H1 (cell line): ENCODE results near the gene MLH3. TPM values are rescaled to one million over a fixed set of nuclear protein-coding genes. Genes with fewer than 3 reads are reported as not detected.

Experiments used
- BACH1 ChIP-seq: IDR thresholded peaks from 2 replicates; pipeline ENCODE4 v1.6.1; 2012; ENCODE audit warnings: low read length, improper control_type of control experiment
- CEBPB ChIP-seq: IDR thresholded peaks from 2 replicates; pipeline ENCODE4 v1.6.1; 2012; ENCODE audit warnings: low read depth, low read length
- EP300 ChIP-seq, 2 experiments: IDR thresholded peaks; 1 replicate in 1 of 2; 2 replicates in 1 of 2; pipeline ENCODE4 v1.6.1; 2011 to 2012; ENCODE audit warnings: low read depth in 2 of 2, low read length in 2 of 2, mild to moderate bottlenecking in 2 of 2, borderline replicate concordance in 1 of 2, inconsistent platforms in 1 of 2, moderate library complexity in 1 of 2
- KDM1A ChIP-seq: fragments of 200-600, 300-600 bp; sonication (generic); IDR thresholded peaks from 2 replicates; pipeline ENCODE4 v1.7.1; 2016; ENCODE audit warnings: mild to moderate bottlenecking, low read length, borderline replicate concordance
- MAFK ChIP-seq: IDR thresholded peaks from 2 replicates; pipeline ENCODE4 v1.6.1; 2012; ENCODE audit warnings: low read depth, mild to moderate bottlenecking, improper control_type of control experiment, low read length
- NANOG ChIP-seq: IDR thresholded peaks from 2 replicates; pipeline ENCODE4 v1.6.1; 2011; ENCODE audit warnings: low read length, low read depth, mild to moderate bottlenecking, inconsistent platforms; ENCODE audit not compliant: insufficient read depth, poor library complexity, severe bottlenecking
- polyA plus RNA-seq, 7 experiments: library from polyadenylated mRNA; depleted of rRNA in 3 of 7; stranded (reverse) in 5 of 7; unstranded in 2 of 7; fragments of >200 nt in 5 of 7; fragments of 200-250 nt in 2 of 7; gene quantifications; 1 replicate in 5 of 7; 2 replicates in 1 of 7; 4 replicates in 1 of 7; pipeline versions ENCODE4 v1.2.1 to v1.2.3, GENCODE V29; 2011 to 2013; ENCODE audit warnings: missing spikeins in 2 of 7, mixed read lengths in 2 of 7
- total RNA-seq: library from RNA; stranded (reverse); fragmentation: NEBNext Ultra II Directional; extraction: Animal tissue kit (Norgen Biotek cat#: 25700); gene quantifications from 2 replicates; pipeline ENCODE4 v1.2.1, GENCODE V29; 2021
- TF ChIP-seq, protein P1 (sequence below): fragments of 300-600 bp; sonication (generic); IDR thresholded peaks from 2 replicates; pipeline ENCODE4 v1.7.1; 2012; ENCODE audit warnings: low read length, moderate library complexity, mild to moderate bottlenecking, inconsistent platforms; ENCODE audit not compliant: insufficient replicate concordance

MLH3 gene
- total and polyA plus RNA-seq, 2 of the 8 experiments (the other 6 are each of a cell fraction or from before 2014, with no cell fraction given): 9.3 to 20.1 TPM

DNA sequence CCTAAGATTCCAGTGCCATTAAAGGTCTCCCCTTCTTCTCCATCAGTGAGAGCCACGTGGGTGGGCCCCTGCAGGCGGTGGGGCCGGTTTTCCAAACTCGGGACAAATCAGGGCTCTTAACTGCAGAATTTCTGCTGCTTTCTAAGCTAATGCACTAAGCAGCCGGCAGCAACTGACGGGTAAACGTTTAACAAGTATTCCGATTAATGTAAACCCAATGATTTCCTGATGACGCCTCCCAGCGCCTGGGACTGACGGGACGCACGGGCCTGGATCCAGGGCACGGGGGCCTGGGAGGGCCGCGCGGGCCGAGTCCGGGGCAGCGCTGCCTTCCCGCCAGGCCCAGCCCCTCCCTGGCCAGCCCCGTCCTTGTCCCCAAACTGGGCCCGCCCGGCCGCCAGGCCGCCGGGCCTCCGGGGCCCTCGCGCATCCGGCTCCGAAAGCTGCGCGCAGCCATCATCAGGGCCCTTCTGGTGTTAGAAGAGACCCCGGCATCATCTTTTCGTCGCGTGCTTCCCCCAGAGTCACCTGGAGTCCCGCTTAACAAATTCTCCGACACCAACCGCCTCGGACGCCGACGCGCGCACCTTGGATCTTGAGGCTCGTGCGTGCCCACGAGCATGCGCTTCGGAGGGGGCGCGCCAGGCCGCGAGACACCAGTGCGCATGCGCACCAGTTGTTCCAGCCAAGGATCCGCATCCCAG is at the start of gene MLH3 (continued):
- TF ChIP-seq, protein P1, sequence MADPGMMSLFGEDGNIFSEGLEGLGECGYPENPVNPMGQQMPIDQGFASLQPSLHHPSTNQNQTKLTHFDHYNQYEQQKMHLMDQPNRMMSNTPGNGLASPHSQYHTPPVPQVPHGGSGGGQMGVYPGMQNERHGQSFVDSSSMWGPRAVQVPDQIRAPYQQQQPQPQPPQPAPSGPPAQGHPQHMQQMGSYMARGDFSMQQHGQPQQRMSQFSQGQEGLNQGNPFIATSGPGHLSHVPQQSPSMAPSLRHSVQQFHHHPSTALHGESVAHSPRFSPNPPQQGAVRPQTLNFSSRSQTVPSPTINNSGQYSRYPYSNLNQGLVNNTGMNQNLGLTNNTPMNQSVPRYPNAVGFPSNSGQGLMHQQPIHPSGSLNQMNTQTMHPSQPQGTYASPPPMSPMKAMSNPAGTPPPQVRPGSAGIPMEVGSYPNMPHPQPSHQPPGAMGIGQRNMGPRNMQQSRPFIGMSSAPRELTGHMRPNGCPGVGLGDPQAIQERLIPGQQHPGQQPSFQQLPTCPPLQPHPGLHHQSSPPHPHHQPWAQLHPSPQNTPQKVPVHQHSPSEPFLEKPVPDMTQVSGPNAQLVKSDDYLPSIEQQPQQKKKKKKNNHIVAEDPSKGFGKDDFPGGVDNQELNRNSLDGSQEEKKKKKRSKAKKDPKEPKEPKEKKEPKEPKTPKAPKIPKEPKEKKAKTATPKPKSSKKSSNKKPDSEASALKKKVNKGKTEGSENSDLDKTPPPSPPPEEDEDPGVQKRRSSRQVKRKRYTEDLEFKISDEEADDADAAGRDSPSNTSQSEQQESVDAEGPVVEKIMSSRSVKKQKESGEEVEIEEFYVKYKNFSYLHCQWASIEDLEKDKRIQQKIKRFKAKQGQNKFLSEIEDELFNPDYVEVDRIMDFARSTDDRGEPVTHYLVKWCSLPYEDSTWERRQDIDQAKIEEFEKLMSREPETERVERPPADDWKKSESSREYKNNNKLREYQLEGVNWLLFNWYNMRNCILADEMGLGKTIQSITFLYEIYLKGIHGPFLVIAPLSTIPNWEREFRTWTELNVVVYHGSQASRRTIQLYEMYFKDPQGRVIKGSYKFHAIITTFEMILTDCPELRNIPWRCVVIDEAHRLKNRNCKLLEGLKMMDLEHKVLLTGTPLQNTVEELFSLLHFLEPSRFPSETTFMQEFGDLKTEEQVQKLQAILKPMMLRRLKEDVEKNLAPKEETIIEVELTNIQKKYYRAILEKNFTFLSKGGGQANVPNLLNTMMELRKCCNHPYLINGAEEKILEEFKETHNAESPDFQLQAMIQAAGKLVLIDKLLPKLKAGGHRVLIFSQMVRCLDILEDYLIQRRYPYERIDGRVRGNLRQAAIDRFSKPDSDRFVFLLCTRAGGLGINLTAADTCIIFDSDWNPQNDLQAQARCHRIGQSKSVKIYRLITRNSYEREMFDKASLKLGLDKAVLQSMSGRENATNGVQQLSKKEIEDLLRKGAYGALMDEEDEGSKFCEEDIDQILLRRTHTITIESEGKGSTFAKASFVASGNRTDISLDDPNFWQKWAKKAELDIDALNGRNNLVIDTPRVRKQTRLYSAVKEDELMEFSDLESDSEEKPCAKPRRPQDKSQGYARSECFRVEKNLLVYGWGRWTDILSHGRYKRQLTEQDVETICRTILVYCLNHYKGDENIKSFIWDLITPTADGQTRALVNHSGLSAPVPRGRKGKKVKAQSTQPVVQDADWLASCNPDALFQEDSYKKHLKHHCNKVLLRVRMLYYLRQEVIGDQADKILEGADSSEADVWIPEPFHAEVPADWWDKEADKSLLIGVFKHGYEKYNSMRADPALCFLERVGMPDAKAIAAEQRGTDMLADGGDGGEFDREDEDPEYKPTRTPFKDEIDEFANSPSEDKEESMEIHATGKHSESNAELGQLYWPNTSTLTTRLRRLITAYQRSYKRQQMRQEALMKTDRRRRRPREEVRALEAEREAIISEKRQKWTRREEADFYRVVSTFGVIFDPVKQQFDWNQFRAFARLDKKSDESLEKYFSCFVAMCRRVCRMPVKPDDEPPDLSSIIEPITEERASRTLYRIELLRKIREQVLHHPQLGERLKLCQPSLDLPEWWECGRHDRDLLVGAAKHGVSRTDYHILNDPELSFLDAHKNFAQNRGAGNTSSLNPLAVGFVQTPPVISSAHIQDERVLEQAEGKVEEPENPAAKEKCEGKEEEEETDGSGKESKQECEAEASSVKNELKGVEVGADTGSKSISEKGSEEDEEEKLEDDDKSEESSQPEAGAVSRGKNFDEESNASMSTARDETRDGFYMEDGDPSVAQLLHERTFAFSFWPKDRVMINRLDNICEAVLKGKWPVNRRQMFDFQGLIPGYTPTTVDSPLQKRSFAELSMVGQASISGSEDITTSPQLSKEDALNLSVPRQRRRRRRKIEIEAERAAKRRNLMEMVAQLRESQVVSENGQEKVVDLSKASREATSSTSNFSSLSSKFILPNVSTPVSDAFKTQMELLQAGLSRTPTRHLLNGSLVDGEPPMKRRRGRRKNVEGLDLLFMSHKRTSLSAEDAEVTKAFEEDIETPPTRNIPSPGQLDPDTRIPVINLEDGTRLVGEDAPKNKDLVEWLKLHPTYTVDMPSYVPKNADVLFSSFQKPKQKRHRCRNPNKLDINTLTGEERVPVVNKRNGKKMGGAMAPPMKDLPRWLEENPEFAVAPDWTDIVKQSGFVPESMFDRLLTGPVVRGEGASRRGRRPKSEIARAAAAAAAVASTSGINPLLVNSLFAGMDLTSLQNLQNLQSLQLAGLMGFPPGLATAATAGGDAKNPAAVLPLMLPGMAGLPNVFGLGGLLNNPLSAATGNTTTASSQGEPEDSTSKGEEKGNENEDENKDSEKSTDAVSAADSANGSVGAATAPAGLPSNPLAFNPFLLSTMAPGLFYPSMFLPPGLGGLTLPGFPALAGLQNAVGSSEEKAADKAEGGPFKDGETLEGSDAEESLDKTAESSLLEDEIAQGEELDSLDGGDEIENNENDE: no peak
- TF ChIP-seq NANOG: no peak
- no peak for TF ChIP-seq BACH1
- no peak for TF ChIP-seq EP300 (IDR thresholded peaks at IDR 0.05; ENCODE audit: borderline replicate concordance in 1 of 2, low read depth in 2 of 2, low read length in 2 of 2)
- no peak for TF ChIP-seq MAFK
- no peak for TF ChIP-seq KDM1A
- TF ChIP-seq CEBPB: no peak
